Stomach smooth muscle (tissue), 2 donors: ENCODE measurements around the gene OBSCN.

Source experiments
- H3K27ac ChIP-seq: one replicate; pipeline ENCODE4 v1.7.0; 2013; ENCODE audit warnings: mild to moderate bottlenecking, low read length, inconsistent platforms
- H3K27me3 ChIP-seq, 2 donors: one replicate each; pipeline ENCODE4 v1.7.0; 2013; ENCODE audit warnings: low read length in 2 of 2; ENCODE audit not compliant: insufficient read depth in 2 of 2, control insufficient read depth in 1 of 2
- H3K36me3 ChIP-seq, 2 donors: one replicate each; pipeline ENCODE4 v1.7.0; 2013; ENCODE audit warnings: low read length in 2 of 2; ENCODE audit not compliant: control insufficient read depth in 2 of 2, insufficient read depth in 2 of 2
- H3K4me1 ChIP-seq: one replicate; pipeline ENCODE4 v1.7.0; 2013; ENCODE audit warnings: low read length; ENCODE audit not compliant: control insufficient read depth, insufficient read depth
- H3K4me3 ChIP-seq, 2 donors: one replicate each; pipeline ENCODE4 v1.7.0; 2013; ENCODE audit warnings: low read length in 2 of 2
- H3K9ac ChIP-seq, 2 donors: one replicate each; pipeline ENCODE4 v1.7.0; 2013; ENCODE audit warnings: low read length in 2 of 2, mild to moderate bottlenecking in 1 of 2
- H3K9me3 ChIP-seq, 2 donors: one replicate each; pipeline ENCODE4 v1.7.0; 2013; ENCODE audit warnings: low read length in 2 of 2; ENCODE audit not compliant: control insufficient read depth in 2 of 2
- donor health status: healthy.
- donor health status: Pancreatic carcinoma.

OBSCN gene

DNA sequence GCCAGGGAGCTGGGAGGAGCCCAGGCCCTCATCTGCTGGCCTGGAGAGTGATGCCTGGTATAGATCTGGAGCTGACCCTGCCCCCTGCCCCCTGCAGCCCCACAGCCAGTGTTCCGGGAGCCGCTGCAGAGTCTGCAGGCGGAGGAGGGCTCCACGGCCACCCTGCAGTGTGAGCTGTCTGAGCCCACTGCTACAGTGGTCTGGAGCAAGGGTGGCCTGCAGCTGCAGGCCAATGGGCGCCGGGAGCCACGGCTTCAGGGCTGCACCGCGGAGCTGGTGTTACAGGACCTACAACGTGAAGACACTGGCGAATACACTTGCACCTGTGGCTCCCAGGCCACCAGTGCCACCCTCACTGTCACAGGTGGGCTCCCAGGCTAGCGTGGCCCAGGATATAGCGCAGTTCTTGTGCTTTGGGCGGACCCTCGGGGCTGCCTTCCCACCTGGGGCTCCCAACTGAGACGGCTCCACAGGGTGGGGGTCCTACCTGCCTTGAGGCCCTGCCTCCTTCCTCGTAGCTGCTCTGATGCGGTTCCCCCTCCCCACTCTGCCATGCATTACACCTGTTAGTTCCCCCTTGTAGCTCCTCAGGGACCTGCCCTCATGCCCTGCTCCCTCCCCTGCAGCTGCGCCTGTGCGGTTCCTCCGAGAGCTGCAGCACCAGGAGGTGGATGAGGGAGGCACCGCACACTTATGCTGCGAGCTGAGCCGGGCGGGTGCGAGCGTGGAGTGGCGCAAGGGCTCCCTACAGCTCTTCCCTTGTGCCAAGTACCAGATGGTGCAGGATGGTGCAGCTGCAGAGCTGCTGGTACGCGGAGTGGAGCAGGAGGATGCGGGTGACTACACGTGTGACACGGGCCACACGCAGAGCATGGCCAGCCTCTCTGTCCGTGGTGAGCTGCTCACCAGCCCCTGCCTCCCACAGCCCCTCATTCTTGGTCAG, 98.7 kb downstream of the OBSCN start:
- no peaks in the 10 kb centered on the region for H3K36me3 ChIP-seq
- H3K4me1 ChIP-seq = no peaks in the 10 kb centered on the region
- no peak overlapping the region for H3K4me3 ChIP-seq
- H3K27ac ChIP-seq = no peak overlapping the region
- H3K9ac ChIP-seq = no peak overlapping the region
- H3K27me3 ChIP-seq = peaks cover 0 to 2% of the 10 kb centered on the region in 2 donors
- H3K9me3 ChIP-seq = peaks cover 11 to 27% of the 10 kb centered on the region in 2 donors

GRCh38 chr1:228307218-228308023, 99.6 kb downstream of the OBSCN start:
- no peak overlapping the region for H3K4me3 ChIP-seq
- H3K36me3 ChIP-seq = no peaks in the 10 kb centered on the region
- H3K9me3 ChIP-seq = peaks cover 6 to 27% of the 10 kb centered on the region in 2 donors
- H3K27me3 ChIP-seq = peaks cover 0 to 3% of the 10 kb centered on the region in 2 donors
- H3K4me1 ChIP-seq = no peaks in the 10 kb centered on the region
- no peak overlapping the region for H3K9ac ChIP-seq
- no peak overlapping the region for H3K27ac ChIP-seq

DNA sequence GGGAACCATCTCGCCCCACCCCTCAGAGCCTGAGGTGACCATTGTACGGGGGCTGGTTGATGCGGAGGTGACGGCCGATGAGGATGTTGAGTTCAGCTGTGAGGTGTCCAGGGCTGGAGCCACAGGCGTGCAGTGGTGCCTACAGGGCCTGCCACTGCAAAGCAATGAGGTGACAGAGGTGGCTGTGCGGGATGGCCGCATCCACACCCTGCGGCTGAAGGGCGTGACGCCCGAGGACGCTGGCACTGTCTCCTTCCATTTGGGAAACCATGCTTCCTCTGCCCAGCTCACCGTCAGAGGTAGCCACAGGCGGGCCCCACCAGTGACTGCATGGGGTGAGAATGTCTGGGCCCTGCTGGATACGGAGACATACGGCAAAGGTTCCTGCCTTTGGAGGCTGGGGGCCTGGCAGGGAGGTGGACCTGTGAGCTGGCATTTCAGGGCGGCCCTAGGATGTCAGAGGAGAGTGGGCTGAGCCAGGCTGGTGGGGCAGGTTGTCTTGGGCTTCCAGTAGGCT, 100.3 kb downstream of the OBSCN start:
- no peak overlapping the region for H3K27ac ChIP-seq
- H3K4me1 ChIP-seq = no peaks in the 10 kb centered on the region
- peaks cover 4 to 25% of the 10 kb centered on the region in 2 donors for H3K9me3 ChIP-seq
- no peaks in the 10 kb centered on the region for H3K36me3 ChIP-seq
- H3K27me3 ChIP-seq = peaks cover 0 to 3% of the 10 kb centered on the region in 2 donors
- no peak overlapping the region for H3K9ac ChIP-seq
- H3K4me3 ChIP-seq = no peak overlapping the region

GRCh38 chr1:228308628-228309325, 100.9 kb downstream of the OBSCN start:
- Histone ChIP-seq H3K4me1 (no peaks in the 10 kb centered on the region), H3K27me3 (peaks cover 0 to 3% of the 10 kb centered on the region in 2 donors), H3K27ac (no peak overlapping the region), H3K36me3 (no peaks in the 10 kb centered on the region), H3K4me3 (no peak overlapping the region), H3K9ac (no peak overlapping the region), H3K9me3 (peaks cover 4 to 22% of the 10 kb centered on the region in 2 donors)

- Histone ChIP-seq H3K4me1 (no peaks in the 10 kb centered on the region), H3K4me3 (no peak overlapping the region), H3K27ac (no peak overlapping the region), H3K9ac (no peak overlapping the region), H3K9me3 (peaks cover 4 to 18% of the 10 kb centered on the region in 2 donors), H3K36me3 (no peaks in the 10 kb centered on the region), H3K27me3 (peaks cover 0 to 3% of the 10 kb centered on the region in 2 donors)
These were observed 101.7 kb downstream of the OBSCN start for GRCh38 chr1:228309326-228310067.

DNA sequence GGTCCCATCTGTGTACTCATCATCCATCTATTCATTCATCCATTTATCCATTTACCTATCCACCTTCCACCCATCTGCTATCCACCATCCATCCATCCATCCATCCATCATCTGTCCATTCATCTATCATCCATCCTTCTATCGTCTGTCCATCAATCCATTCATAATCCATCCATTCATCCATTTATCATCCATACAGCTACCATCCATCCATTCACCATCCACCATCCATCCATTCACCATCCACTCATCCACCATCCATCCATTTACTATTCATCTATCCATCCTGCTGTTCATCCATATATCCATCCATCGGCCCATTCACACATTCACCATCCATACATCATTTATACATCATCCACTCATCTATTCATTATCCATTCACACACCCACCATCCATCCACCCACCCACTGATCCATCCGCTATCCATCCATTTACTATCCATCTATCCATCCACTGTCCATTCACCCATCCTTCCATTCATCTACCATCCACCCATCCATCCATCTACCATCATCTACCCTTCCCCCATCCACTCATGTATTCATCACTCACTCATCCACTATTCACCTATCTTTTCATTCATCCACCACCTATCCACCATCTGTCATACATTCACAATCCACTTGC, 102.4 kb downstream of the OBSCN start:
- H3K4me1 ChIP-seq = no peaks in the 10 kb centered on the region
- H3K27me3 ChIP-seq = peaks cover 0 to 3% of the 10 kb centered on the region in 2 donors
- no peak overlapping the region for H3K4me3 ChIP-seq
- H3K9ac ChIP-seq = no peak overlapping the region
- no peak overlapping the region for H3K27ac ChIP-seq
- no peaks in the 10 kb centered on the region for H3K36me3 ChIP-seq
- H3K9me3 ChIP-seq = peaks cover 4 to 18% of the 10 kb centered on the region in 2 donors

GRCh38 chr1:228311091-228311490, 103.2 kb downstream of the OBSCN start:
- Histone ChIP-seq H3K9ac (no peak overlapping the region), H3K36me3 (no peaks in the 10 kb centered on the region)

DNA sequence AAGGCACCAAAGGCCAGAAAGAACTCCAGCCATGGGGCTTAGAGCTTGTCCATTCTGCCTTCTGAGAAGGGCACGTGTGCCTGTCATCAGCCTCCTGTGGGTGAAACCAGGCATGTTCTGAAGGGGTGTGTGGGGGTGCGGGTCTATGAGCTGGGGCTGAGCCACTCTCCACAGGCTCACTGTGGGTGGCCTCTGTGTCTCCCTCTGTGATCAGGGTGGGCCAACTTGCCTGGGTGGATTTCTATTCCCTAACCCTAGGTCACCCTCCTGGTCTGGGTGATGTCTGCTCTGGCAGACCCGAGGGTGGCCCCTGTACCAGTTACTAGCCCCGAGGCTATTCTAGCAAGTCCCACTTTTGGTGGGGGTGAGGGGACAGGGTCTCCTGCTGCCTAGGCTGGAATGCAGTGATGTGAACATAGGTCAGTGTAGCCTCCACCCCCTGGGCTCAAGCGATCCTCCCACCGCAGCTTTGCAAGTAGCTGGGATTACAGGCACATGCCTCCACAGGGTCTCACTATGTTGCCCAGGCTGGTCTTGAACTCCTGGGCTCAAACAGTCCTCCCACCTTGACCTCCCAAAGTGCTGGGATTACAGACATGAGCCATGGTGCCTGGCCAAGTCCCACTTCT, 104.4 kb downstream of the OBSCN start:
- Histone ChIP-seq H3K27me3 (peaks cover 0 to 3% of the 10 kb centered on the region in 2 donors), H3K36me3 (no peaks in the 10 kb centered on the region), H3K4me1 (no peaks in the 10 kb centered on the region), H3K9me3 (peaks cover 4 to 18% of the 10 kb centered on the region in 2 donors), H3K27ac (no peak overlapping the region), H3K9ac (no peak overlapping the region), H3K4me3 (no peak overlapping the region)

More at GRCh38 chr1:228311091-228311490, 103.2 kb downstream of the OBSCN start:
- H3K4me3 ChIP-seq = no peak overlapping the region
- H3K27ac ChIP-seq = no peak overlapping the region
- peaks cover 0 to 3% of the 10 kb centered on the region in 2 donors for H3K27me3 ChIP-seq
- H3K9me3 ChIP-seq = peaks cover 4 to 18% of the 10 kb centered on the region in 2 donors
- H3K4me1 ChIP-seq = no peaks in the 10 kb centered on the region

DNA sequence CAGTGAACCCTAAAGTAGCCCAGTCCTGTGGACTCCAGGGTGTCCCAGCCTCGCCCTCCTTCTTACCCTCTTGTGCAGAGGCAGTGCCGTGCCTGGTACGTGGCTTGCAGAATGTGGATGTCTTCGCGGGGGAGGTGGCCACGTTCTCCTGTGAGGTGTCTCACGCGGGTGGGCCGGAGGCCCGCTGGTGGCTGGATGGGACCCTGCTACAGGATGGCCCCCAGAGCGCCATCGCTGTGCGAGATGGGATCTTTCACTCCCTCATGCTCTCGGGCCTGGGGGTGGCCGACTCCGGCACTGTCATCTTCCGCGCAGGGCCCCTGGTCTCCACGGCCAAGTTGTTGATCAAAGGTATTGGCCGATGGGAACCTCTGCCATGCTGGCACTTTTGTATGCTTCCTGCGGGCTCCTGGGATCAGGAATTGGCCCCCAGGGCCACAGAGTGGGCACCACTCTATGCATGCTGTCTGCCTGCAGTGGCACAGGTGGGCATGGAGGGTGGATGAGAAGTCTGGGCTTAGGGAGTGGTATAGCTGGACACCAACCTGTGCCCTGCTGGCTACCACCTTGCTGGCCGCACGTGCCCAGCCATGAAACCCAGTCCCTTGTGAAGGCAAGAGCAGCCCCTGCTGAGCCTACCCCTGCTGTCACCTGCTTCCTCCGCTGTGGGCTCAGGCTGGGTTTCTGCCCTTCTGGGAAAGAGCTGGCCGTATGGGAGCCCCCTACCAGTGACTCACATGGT, 105.9 kb downstream of the OBSCN start:
- H3K4me3 ChIP-seq = no peak overlapping the region
- H3K4me1 ChIP-seq = no peaks in the 10 kb centered on the region
- no peak overlapping the region for H3K9ac ChIP-seq
- peaks cover 4 to 18% of the 10 kb centered on the region in 2 donors for H3K9me3 ChIP-seq
- peaks cover 0 to 3% of the 10 kb centered on the region in 2 donors for H3K27me3 ChIP-seq
- H3K36me3 ChIP-seq = no peaks in the 10 kb centered on the region
- H3K27ac ChIP-seq = no peak overlapping the region
